Adipose tissue (tissue), 3 donors: Measurements from ENCODE around the gene NUP85. TPM values are rescaled to one million over a fixed set of nuclear protein-coding genes. Genes with fewer than 3 reads are reported as not detected.
"Not testable (repeated sequence)": the region's sequence is repeated elsewhere in the genome, so short reads cannot be mapped to it uniquely, and the experiment has no call there.

Experiments used
- H3K27ac ChIP-seq: one replicate; pipeline ENCODE4 v1.5.1; 2013; ENCODE audit warnings: low read depth, low read length
- WGBS, 3 donors: extraction: QIAGEN DNeasy Blood & Tissue Kit; methylation state at CpG; one replicate each; pipeline ENCODE4 v1.1.7; 2013; 5-methylcytosine and 5-hydroxymethylcytosine counted together
- polyA plus RNA-seq, 3 donors: library from polyadenylated mRNA; stranded (reverse); fragments of 200-250 nt; gene quantifications; one replicate each; pipeline ENCODE4 v1.2.3, GENCODE V29; 2013
- donor health status: healthy with polysubstance abuse.
- donor health status: Bipolar disorder and iron deficiency.
- donor health status: healthy.

Gene NUP85
- polyA plus RNA-seq, 3 donors = 26.8 to 40.3 (median 31.3) TPM

DNA sequence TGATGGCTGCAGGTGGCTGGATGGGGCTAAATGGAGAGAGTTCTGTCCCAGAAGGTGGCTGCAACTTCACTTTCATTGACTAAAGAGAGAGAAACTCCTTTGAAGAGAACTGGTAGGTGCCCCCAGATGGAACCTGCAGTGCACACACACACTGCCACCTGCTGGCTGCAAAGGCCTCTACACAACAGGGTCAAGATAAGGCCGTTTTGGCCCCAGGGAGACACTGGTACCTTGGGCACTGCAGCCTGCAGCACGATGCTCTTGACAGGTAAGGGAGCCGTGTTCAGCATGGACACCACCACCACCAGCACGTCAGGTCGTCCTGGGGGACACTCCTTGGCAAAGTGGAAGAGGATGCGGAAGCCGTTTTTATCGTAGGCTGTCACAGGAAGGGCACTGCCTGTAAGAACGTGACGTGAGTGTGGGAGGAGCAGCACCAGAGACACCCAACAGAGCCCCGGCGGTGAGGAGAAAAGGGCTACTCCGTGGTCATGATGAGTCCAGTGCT is 33.3 kb downstream of the NUP85 start:
- H3K27ac ChIP-seq = no peak overlapping the region

DNA sequence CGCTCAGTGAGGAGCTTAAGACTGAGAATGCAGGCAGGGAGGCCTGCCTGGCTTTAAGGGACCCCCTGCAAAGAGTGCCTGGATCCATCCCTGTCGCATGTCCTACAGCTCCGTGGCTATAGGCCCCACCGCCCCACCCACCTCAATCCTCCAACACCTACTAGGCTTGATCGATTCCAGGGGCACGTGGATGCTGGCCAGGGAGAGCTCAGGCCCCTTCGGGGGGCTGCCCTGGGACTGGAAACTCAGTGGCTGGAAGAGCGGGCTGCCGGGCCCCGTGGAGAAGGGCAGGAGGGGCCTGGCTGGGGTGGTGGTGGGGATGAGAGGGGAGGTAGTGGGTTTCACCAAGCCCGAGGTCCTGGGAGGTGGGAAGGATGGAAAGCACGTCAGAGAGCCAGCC is 33.7 kb downstream of the NUP85 start:
- H3K27ac ChIP-seq = no peak overlapping the region
- 88 to 91% (median 90%) methylated on average over 12 of the region's 12 CpGs for WGBS, 3 donors

More for the DNA sequence above, 33.3 kb downstream of the NUP85 start:
- WGBS, 3 donors = 37 to 54% (median 39%) methylated on average over 13 of the region's 13 CpGs

DNA sequence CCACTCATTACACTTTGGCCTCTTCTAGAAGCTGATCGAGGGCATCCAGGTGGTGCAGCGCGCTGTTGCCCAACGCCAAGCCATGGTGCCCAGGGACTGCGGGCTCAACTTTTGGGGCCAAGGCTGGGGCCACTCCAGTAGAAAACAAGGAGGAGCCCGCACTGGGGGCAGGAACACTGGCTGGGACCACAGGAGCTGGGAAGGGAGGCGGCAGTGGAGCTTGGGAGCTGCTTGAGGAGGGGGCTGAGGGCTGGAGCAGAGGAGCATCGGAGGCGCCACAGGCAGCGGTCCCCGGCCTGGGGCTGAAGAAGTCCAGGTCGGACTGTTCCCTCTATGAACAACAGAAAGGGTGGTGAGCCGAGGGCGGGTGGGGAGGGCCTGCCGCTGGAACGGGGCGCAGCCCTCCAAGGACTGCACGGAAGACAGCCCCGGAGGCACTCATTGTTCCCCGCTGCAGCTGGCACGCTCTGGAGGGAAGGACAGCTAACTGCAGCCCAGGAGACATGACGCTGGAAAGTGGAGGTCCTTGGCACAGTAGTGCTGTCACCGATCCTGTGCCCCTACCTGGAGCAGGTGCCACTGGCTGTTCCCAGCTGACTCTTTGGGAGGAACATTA is 34.4 kb downstream of the NUP85 start:
- H3K27ac ChIP-seq = no peak overlapping the region
- WGBS, 3 donors = 89 to 93% (median 91%) methylated on average over 23 of the region's 23 CpGs

DNA sequence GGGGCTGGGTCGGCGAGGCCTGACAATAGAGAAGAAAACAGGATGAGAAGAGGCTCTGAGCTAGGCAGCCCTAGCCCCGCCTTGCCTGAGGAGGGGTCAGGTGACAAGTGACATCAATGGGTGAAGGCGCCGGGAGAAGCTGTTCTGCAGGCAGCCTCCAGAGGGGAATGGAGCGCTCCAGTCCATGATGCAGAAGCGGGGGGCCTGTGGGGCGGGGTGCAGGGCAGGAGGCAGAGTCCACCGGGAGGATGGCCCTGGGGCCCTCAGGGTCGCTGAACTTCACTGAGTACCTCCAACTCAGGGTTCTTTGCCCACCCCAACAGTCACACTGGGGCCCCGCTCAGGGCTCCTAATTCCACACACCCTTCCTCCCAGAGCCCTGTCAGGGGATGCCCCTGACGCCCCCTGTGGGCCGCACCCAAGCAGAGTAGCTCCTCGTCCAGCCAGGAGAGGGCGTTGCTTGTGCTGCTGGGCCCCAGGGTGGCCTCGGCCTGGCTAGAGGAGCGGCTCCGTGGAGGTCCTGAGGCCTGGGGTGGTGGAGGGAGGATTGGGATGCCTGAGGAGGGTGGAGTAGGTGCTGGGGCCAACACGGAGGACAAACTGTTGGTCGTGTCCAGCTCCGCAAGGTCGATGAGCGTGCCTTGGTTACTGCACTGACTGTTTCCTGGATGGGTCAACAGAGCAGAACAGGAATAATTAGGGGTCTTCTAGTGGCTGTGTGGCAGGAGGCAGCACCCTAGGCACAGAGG is 35.1 kb downstream of the NUP85 start:
- no peak overlapping the region for H3K27ac ChIP-seq
- 66 to 70% (median 68%) methylated on average over 22 to 23 of the region's 23 CpGs for WGBS, 3 donors

DNA sequence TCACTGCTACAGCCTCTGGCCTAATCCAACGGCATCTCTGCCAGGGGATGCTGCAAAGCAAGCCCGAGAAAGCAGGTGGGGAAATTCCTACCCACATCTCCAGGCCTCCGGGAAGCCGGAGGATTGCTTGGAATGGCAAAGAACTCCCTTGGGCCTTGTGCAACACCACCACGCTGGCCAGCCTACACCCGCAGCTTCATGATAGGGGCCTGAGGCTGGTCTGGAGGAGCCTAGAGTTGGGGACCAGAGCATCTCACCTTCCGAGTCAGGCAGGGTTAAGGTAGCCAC is 35.6 kb downstream of the NUP85 start:
- no peak overlapping the region for H3K27ac ChIP-seq
- 66 to 90% (median 67%) methylated on average over 7 of the region's 7 CpGs for WGBS, 3 donors

DNA sequence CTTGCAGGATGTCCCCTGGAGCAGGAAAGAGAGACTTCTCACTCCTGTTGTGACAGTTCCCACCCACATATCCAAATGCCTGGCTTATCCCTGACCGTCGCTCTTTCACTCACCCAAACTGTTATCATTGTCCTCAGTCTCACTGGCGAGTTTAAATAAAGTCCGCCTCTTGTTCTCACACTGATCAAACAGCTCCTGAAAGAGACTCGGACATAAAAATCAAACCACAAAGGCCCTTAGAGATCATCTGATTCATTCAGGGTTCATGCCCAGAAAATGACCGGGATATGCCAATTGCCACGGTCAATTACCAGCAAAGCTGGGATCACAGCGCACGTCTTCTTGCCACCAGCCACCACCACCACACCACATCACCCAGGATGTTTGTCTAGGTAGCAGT is 36.0 kb downstream of the NUP85 start:
- 90 to 95% (median 90%) methylated on average over 9 of the region's 9 CpGs for WGBS, 3 donors
- no peak overlapping the region for H3K27ac ChIP-seq

DNA sequence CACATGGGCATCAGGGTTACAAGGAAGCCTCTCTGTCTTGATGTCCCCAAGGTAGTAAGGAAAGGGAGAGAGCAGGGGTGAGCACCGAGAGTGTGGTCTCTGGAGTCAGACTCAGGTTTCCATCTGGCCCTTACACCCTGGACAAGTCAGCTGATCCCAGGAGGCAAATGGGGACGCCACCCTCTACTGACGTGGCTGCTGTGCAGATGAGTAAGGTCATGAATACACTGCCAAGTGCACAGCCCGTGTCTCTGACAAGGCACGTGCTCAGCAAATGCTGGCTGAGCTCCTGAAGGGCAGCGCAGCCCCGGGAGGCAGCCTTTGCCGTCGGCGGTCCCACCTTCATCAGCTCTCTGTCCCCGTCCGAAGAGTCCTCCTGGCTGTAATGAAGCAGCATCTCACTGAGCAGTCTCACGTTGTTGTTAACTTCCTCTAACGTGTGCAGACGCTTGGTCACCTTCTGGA is 36.5 kb downstream of the NUP85 start:
- WGBS, 3 donors = 68 to 84% (median 71%) methylated on average over 15 of the region's 15 CpGs
- no peak overlapping the region for H3K27ac ChIP-seq

DNA sequence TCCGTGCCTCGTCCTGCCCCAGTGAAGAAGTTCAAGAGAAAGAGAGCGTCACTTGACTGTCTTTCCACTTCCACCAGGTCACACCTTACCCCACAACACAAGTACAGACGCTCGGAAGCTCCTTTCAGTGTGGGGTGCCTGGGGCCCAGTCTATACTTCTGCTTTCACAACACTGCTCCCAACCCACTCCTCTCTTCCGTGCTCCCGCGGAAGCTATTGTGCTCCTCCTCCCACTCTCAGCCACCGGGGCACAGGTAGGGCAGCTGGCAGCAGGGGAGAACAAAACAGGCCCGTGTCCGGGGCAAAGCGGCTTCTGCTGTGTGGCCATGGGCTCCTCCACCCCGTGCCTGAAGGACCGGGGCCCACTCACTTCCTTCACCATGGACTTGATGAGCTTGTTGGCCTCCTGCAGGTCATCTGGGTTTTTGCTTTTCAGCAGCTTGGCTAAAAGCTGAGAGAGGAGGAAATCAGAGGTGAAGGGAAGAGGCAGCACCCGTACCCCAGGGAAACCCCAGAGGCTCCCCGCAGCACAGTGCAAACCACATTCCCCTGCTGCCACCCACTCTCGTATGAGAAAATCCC is 37.1 kb downstream of the NUP85 start:
- H3K27ac ChIP-seq = no peak overlapping the region
- 80 to 90% (median 82%) methylated on average over 17 of the region's 17 CpGs for WGBS, 3 donors

DNA sequence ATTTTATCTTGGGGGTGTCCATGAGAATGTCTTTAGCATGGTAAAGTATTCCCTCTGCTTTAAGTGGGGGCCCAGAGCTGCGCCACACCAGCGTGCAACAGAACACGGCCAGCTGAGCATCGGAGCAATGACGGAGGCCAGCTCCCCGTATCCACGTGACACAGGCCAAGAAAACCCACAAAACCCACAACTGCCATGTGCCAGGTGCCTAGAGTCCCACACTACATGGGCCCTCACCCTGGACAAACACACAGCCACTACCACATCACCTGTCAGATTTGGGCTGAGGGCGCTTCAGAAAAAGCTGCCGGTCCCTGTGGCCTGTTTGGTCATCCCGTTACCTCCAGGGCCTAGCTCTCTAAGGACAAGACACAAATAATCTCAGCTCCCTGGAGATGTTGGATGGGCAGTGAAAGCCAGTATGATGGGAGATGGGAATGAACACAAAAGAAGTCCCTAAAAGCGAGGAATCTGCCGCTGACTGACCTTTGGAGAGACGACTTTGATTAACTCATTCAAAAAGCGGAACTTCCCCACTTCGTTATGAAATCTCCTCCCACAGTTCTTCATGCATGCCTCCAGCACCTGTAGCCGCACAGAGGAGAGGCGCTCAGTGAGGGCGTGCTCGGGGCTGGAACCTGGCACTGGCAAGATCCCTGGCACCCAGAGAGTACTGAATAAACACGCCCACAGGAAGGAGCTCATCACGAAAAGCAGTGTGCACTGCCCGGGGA is 38.8 kb downstream of the NUP85 start:
- no peak overlapping the region for H3K27ac ChIP-seq
- 67 to 88% (median 71%) methylated on average over 22 of the region's 22 CpGs for WGBS, 3 donors

DNA sequence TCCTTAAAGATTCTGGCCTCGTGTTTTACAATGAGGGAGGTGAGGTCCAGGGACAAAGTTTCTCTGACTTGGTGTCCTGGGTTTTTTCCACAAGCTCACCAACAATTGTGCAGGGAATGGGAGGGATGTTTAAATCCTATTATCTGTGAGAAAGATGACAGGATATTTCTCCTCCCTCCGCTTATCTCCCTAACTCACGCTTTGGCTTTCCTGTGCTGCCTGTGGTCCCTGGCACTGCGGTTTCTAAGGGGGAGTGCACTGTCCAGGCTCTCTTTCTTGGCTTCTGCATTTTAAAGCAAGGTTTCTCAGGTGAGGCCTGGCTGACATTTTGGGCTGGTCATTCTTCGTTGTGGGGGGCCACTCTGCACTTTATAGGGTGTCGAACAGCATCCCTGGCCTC is 39.5 kb downstream of the NUP85 start:
- WGBS, 3 donors = 84 to 89% (median 84%) methylated on average over 6 of the region's 6 CpGs
- no peak overlapping the region for H3K27ac ChIP-seq

DNA sequence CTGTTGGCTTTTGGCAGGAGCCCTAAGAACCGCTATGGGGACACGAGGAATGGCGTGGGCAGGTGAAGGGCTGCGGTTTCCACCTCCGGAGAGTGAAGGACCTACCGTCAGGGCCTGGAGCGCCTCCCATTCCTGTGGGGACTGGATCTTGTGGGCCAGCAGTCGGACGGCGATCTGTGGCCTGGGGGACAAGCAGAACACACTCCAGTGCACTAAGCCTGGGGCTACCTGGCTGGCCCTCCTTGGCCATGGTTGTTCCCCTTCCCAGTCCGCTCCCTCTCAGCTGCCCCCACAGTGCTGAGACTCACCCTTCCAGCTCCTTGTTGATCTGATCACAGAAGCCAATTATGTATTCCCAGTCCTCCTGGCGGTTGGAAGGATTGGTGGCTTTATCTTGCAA is 40.9 kb downstream of the NUP85 start:
- WGBS, 3 donors = 95 to 97% (median 96%) methylated on average over 9 to 12 of the region's 12 CpGs

DNA sequence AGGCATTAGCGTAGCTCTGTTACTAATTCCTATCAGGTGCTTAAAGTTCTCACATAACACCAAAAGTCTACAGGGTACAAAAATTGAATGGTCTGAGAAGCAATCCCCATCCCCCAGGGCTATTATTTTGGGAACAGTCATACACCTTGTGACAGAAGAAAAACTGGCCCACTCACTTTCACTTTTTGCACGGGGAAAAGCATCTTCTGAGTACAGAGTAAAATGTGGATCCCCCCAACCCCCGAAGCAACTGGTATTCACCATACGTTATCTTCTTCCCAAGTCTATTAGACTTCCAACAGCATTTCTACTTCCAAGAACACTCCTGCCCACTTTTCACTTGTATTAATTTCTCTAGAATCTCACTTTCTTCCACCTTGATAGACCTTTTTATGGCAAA is 44.1 kb downstream of the NUP85 start:
- WGBS, 3 donors = 73 to 81% (median 80%) methylated on average over 4 of the region's 4 CpGs
- H3K27ac ChIP-seq = no peak overlapping the region

More for the DNA sequence above, 40.9 kb downstream of the NUP85 start:
- no peak overlapping the region for H3K27ac ChIP-seq

DNA sequence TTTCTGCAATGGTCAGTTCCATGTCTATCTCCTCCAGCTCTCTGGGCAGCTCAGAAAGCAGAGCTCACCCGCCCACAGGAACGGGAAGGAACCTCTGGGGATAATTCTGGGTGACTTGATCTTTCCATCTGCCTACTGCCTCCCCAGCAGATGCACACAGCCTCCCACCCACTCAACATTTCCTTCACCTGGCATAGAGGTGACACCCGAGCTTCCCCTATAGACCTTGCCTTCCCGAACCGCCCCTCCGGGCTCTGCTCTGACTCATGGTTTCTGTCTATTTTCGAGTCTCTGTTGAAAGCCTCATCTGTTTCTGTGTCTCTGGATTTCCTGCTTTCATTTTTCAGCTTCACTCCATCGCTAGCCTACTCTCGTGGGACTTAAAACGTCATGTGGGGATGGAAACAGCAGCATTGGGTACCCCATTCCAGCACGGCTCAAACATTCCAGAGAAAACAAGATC is 44.6 kb downstream of the NUP85 start:
- H3K27ac ChIP-seq = no peak overlapping the region
- 39 to 73% (median 50%) methylated on average over 11 of the region's 11 CpGs for WGBS, 3 donors

DNA sequence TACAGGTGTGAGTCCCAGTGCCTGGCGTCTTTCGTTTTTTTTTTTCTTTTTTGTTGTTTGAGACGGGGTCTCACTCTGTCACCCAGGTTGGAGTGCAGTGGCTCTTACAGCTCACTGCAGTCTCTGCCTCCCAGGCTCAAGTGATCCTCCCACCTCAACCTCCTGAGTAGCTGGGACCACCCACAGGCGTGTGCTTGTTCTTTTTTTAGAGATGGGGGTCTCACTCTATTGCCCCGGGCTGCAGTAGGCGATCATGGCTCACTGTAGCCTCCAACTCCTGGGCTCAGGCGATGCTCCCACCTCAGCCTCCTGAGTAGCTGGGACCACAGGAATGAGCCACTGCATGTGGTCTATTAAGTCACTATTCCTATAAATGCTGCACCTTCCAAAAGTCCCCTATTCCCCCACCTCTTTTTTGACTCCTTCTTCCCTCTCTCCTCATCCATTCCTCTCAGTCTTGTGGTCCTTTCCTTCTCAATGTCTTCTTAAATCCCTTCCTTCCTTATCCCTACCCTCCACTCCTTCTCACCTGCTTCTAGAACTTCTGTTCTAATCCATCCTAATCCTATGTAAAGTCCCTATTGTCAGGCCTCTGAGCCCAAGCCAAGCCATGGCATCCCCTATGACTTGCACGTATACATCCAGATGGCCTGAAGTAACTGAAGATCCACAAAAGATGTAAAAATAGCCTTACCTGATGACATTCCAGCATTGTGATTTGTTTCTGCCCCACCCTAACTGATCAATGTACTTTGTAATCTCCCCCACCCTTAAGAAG is 46.7 kb downstream of the NUP85 start:
- H3K27ac ChIP-seq = no peak overlapping the region
- 88 to 91% (median 90%) methylated on average over 8 of the region's 8 CpGs for WGBS, 3 donors

DNA sequence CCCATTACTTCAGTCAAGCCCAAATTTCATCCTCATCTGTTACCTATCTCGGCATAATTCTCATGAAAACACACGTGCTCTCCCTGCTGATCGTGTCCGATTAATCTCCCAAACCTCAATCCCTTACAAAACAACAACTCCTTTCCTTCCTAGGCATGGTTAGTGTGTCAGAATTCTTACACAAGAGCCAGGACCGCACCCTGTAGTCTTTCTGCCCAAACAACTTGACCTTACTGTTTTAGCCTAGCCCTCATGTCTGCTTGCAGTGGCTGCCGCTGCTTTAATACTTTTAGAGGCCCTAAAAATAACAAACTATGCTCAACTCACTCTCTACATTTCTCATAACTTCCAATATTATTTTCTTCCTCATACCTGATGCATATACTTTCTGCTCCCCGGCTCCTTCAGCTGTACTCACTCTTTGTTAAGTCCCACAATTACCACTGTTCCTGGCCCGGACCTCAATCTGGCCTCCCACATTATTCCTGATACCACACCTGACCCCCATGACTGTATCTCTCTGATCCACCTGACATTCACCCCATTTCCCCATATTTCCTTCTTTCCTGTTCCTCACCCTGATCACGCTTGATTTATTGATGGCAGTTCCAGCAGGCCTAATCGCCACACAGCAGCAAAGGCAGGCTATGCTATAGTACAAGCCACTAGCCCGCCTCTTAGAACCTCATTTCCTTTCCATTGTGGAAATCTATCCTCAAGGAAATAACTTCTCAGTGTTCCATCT is 50.6 kb downstream of the NUP85 start:
- WGBS, 3 donors = 41 to 80% (median 45%) methylated on average over 9 to 11 of the region's 11 CpGs
- H3K27ac ChIP-seq = not testable (repeated sequence)

DNA sequence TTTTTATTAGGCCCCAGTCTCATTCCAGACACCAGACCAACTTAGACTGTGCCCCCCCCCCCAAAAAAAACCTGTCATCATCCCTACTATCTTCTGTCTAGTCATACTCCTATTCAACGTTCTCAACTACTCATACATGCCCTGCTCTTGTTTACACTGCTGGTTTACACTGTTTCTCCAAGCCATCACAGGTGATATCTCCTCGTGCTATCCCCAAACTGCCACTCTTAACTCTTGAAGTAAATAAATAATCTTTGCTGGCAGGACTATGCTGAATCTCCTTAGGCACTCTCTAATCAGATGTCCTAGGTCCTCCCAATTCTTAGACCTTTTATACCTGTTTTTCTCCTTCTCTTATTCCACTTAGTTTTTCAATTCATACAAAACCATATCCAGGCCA is 51.7 kb downstream of the NUP85 start:
- WGBS, 3 donors = 39 to 58% (median 42%) methylated on average over 2 of the region's 2 CpGs
- H3K27ac ChIP-seq = not testable (repeated sequence)

DNA sequence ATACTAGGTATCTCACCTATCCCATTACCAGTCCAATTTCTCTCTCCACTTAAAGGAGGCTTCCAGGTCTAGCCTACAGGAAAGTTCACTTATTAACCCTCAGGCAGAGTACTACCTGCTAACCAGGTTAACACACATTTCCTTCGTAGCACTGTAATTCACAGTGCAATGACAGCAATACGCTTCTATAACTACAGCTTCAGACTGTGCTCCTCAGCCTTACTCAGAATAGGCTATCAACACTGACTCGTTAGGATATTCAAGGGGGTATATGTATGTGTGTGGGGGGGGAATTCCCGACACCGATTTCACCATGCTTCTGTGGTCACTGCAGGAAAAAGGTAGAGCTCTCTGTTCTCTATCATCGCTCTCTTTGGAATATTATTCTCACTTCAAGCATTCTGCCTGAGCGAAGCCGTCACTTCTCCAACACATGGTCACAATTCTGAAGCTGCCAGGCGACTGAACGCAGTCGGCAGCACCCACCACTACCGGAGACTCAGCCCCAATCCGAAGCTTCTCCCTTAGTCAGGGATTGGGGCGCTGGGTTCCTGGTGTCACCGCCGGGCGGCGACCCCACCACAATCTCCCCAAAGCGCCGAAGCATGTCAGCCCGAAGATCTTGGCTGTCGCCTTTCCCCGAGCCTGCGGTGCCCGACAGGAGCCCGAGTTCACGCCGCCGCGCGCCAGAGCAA is 55.3 kb downstream of the NUP85 start:
- WGBS, 3 donors = 1 to 2% (median 2%) methylated on average over 31 of the region's 31 CpGs
- H3K27ac ChIP-seq = peak overlapping the region; percentile 87
